Measurements from ENCODE around the gene HTRA3. TPM values are rescaled to one million over a fixed set of nuclear protein-coding genes. Genes with fewer than 3 reads are reported as not detected.

The HTRA3 gene
- total RNA-seq, 1 experiment from 2014 or later = 2.8 TPM

DNA sequence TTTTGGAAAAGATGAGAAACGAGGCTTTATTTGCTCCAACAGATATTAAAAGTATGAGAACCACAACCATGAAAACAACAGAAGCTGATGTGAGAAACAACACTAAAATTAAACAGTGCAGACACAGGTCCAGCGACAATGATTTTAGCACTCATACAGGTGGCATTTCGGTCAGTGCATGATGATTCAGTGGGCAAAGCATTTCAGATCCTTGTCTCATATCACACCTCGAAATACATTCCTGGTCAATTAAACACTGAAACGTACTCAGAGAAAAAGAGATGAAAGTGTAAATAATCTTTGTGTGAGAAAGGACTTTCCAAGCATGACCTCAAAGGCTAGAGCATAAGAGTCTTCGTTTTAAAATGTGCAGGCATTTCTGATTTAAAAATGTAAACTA is 85.8 kb downstream of the HTRA3 start:
- no peaks in the 10 kb centered on the region for H3F3A ChIP-seq (ENCODE audit: low read length, unreplicated experiment)
- CTCF ChIA-PET = no interaction called here
- H2AFZ ChIP-seq (ENCODE audit: low read length) = no peak overlapping the region
- DNase-seq (no peak), ATAC-seq (no peak)
- no TSS peak for BruUV-seq (replicated peaks)
- H3K9me2 ChIP-seq (replicated peaks; ENCODE audit: low read length) = no peaks in the 10 kb centered on the region
- H3K27me3 ChIP-seq (ENCODE audit: low read length) = no peaks in the 10 kb centered on the region
- H3K4me1 ChIP-seq (ENCODE audit: insufficient read depth, low read length) = 0 out of 2 replicates have a peak, but pooled peaks cover 6% of the 10 kb centered on the region
- POLR2A ChIA-PET (ENCODE audit: unreplicated experiment) = no interaction called here
- no peaks in the 10 kb centered on the region for H4K20me1 ChIP-seq (ENCODE audit: low read length)
- H3K27ac ChIP-seq (ENCODE audit: low read length) = no peak overlapping the region
- no peak overlapping the region for H3K9ac ChIP-seq (ENCODE audit: low read length)
- H3K4me2 ChIP-seq (ENCODE audit: low read length) = no peak overlapping the region
- H3K79me2 ChIP-seq (ENCODE audit: low read length) = no peaks in the 10 kb centered on the region
- H3K9me3 ChIP-seq (ENCODE audit: low read length) = no peaks in the 10 kb centered on the region
- intact Hi-C loops (cut with micrococcal nuclease) = no loop called here
- H3K36me3 ChIP-seq (ENCODE audit: low read depth, low read length) = no peaks in the 10 kb centered on the region
- H3K4me3 ChIP-seq (ENCODE audit: low read length) = no peak overlapping the region
- no peak for TF ChIP-seq EZH2phosphoT487 (IDR thresholded peaks at IDR 0.05; ENCODE audit: borderline replicate concordance, low read length)
- TF ChIP-seq, protein P1, sequence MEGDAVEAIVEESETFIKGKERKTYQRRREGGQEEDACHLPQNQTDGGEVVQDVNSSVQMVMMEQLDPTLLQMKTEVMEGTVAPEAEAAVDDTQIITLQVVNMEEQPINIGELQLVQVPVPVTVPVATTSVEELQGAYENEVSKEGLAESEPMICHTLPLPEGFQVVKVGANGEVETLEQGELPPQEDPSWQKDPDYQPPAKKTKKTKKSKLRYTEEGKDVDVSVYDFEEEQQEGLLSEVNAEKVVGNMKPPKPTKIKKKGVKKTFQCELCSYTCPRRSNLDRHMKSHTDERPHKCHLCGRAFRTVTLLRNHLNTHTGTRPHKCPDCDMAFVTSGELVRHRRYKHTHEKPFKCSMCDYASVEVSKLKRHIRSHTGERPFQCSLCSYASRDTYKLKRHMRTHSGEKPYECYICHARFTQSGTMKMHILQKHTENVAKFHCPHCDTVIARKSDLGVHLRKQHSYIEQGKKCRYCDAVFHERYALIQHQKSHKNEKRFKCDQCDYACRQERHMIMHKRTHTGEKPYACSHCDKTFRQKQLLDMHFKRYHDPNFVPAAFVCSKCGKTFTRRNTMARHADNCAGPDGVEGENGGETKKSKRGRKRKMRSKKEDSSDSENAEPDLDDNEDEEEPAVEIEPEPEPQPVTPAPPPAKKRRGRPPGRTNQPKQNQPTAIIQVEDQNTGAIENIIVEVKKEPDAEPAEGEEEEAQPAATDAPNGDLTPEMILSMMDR (conservative IDR thresholded peaks at IDR 0.05; ENCODE audit: low read depth, low read length) = no peak
- no peak for TF ChIP-seq EZH2 (IDR thresholded peaks at IDR 0.05; ENCODE audit: low read length, unreplicated experiment)

DNA sequence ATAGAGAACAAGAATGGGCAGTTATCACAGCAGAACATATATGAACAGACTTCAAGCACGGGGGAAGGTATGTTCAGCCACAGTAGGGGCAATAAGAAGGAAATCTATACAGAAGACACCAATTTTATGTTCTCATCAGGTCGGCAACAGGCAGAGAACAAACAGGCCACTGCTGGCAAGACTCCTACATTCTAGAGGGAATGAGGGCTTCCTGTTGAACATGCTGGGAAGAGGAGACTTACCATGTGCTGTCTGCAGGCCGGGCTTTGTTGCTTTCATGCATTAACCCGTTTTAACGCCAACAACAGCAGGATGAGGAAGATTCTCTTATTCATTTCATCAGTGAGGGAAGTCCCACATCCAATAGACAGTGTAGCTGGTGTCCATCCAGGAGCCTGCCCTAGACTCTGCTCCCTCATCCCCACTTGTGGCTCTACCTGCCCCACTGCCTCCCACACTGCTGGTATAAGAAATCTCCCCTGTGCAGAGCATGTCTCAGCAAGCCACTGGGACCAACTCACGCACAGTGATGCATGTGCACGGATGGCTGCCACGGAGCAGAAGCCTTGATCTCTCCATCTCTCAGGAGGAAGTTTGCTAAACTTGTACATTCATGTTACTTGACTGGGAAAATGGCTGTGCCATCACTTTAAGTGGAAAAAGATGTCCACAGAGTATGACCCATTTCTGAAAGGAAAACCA is 86.5 kb downstream of the HTRA3 start:
- H4K20me1 ChIP-seq (ENCODE audit: low read length) = no peaks in the 10 kb centered on the region
- intact Hi-C loops (cut with micrococcal nuclease) = no loop called here
- TF ChIP-seq EZH2phosphoT487 (IDR thresholded peaks at IDR 0.05; ENCODE audit: borderline replicate concordance, low read length) (no peak), EZH2 (IDR thresholded peaks at IDR 0.05; ENCODE audit: low read length, unreplicated experiment) (no peak)
- TF ChIP-seq, protein P1 (conservative IDR thresholded peaks at IDR 0.05; ENCODE audit: low read depth, low read length) = no peak
- DNase-seq (no peak), ATAC-seq (no peak)
- H3K9me2 ChIP-seq (replicated peaks; ENCODE audit: low read length) = no peaks in the 10 kb centered on the region
- no peak overlapping the region for H3K9ac ChIP-seq (ENCODE audit: low read length)
- no peak overlapping the region for H3K4me2 ChIP-seq (ENCODE audit: low read length)
- H3K36me3 ChIP-seq (ENCODE audit: low read depth, low read length) = no peaks in the 10 kb centered on the region
- H2AFZ ChIP-seq (ENCODE audit: low read length) = no peak overlapping the region
- H3K79me2 ChIP-seq (ENCODE audit: low read length) = no peaks in the 10 kb centered on the region
- no peak overlapping the region for H3K4me3 ChIP-seq (ENCODE audit: low read length)
- H3K27me3 ChIP-seq (ENCODE audit: low read length) = no peaks in the 10 kb centered on the region
- no peaks in the 10 kb centered on the region for H3K9me3 ChIP-seq (ENCODE audit: low read length)
- H3F3A ChIP-seq (ENCODE audit: low read length, unreplicated experiment) = no peaks in the 10 kb centered on the region
- no TSS peak for BruUV-seq (replicated peaks)
- H3K4me1 ChIP-seq (ENCODE audit: insufficient read depth, low read length) = 0 out of 2 replicates have a peak, but pooled peaks cover 6% of the 10 kb centered on the region
- no peak overlapping the region for H3K27ac ChIP-seq (ENCODE audit: low read length)
- ChIA-PET CTCF (no interaction called here), POLR2A (ENCODE audit: unreplicated experiment) (no interaction called here)

Other genes with a start within 250 kb of the HTRA3 start
- 3.2 and 3.6 TPM in 2 replicates for gene ABLIM2, start 110.9 kb upstream of the HTRA3 start, total RNA-seq (2014; rRNA removed)
- gene SH3TC1, start 70.5 kb upstream of the HTRA3 start, total RNA-seq (2014; rRNA removed) = 22.6 and 23.1 TPM in 2 replicates
- 12.2 and 13.0 TPM in 2 replicates for gene ACOX3, start 171.0 kb downstream of the HTRA3 start, total RNA-seq (2014; rRNA removed)
- gene TRMT44, start 171.0 kb downstream of the HTRA3 start, total RNA-seq (2014; rRNA removed) = 13.3 and 15.3 TPM in 2 replicates